Ecto neural progenitor cell (in vitro differentiated cells): ENCODE data around the gene CLBA1.

ENCODE experiments used
- DNase-seq: peaks from one replicate; pipeline ENCODE4 v3.0.0-alpha.2; 2018; ENCODE audit warnings: low spot score

CLBA1 gene

GRCh38 chr14:104968541-104969401, 16.8 kb upstream of the CLBA1 start:
- DNase-seq, result no peak

GRCh38 chr14:104969741-104970230, 15.8 kb upstream of the CLBA1 start:
- DNase-seq, result no peak

GRCh38 chr14:104970231-104971068, 15.1 kb upstream of the CLBA1 start:
- DNase-seq, result no peak

GRCh38 chr14:104971447-104972240, 13.9 kb upstream of the CLBA1 start:
- DNase-seq, result no peak

GRCh38 chr14:104972301-104973134, 13.1 kb upstream of the CLBA1 start:
- no peak for DNase-seq

- no peak for DNase-seq
Measured at GRCh38 chr14:104973135-104973384, 12.5 kb upstream of the CLBA1 start.

GRCh38 chr14:104973385-104974145, 12.0 kb upstream of the CLBA1 start:
- DNase-seq, result no peak

GRCh38 chr14:104974146-104974541, 11.4 kb upstream of the CLBA1 start:
- no peak for DNase-seq

- DNase-seq, result no peak
Measured at GRCh38 chr14:104974665-104975390, 10.8 kb upstream of the CLBA1 start.

GRCh38 chr14:104975481-104976197, 9.9 kb upstream of the CLBA1 start:
- peak; percentile 65 for DNase-seq

- DNase-seq, result peak; percentile 89
Measured at GRCh38 chr14:104976198-104977007, 9.2 kb upstream of the CLBA1 start.

- DNase-seq, result peak; percentile 45
Measured at GRCh38 chr14:104977008-104977680, 8.4 kb upstream of the CLBA1 start.

- peak; percentile 92 for DNase-seq
Measured at GRCh38 chr14:104977681-104978653, 7.6 kb upstream of the CLBA1 start, which contains the start of gene AHNAK2. Gene AHNAK2, minus strand, starts transcription at chr14:104978374. Its CDS starts 137 bp downstream, at chr14:104978237.

GRCh38 chr14:104978746-104979691, 6.6 kb upstream of the CLBA1 start:
- no peak for DNase-seq
